Lung (tissue), 12 donors: ENCODE data around the gene KRT16. TPM values are rescaled to one million over a fixed set of nuclear protein-coding genes. Genes with fewer than 3 reads are reported as not detected.
"Not testable (repeated sequence)": the region's sequence is repeated elsewhere in the genome, so short reads cannot be mapped to it uniquely, and the experiment has no call there.

Source experiments
- ATAC-seq: fragments of 200-7000 bp; cut with Tn5 transposase; one replicate; pipeline ENCODE4 v1.9.1; 2020; ENCODE audit warnings: moderate number of reproducible peaks; ENCODE audit not compliant: insufficient read depth, low FRiP score
- DNase-seq, 3 donors: peaks; one replicate each; pipeline ENCODE4 v3.0.0-alpha.2; 2013 to 2017
- H3K27ac ChIP-seq, 2 donors: one replicate each; pipeline ENCODE4 v1.5.1; 2013; ENCODE audit warnings: mild to moderate bottlenecking in 2 of 2, moderate library complexity in 2 of 2, control low read depth in 1 of 2, inconsistent platforms in 1 of 2, low read depth in 1 of 2, low read length in 1 of 2
- H3K27me3 ChIP-seq, 3 donors: one replicate each; pipeline ENCODE4 v1.5.1; 2013; ENCODE audit warnings: low read length in 2 of 3; ENCODE audit not compliant: control insufficient read depth in 3 of 3, insufficient read depth in 3 of 3
- H3K36me3 ChIP-seq, 4 donors: one replicate each; pipeline ENCODE4 v1.5.1; 2013; ENCODE audit warnings: low read length in 4 of 4, mild to moderate bottlenecking in 1 of 4, moderate library complexity in 1 of 4; ENCODE audit not compliant: control insufficient read depth in 4 of 4, insufficient read depth in 4 of 4
- H3K4me1 ChIP-seq, 5 donors: one replicate each; pipeline ENCODE4 v1.5.1; 2013; ENCODE audit warnings: low read length in 5 of 5, mild to moderate bottlenecking in 2 of 5, moderate library complexity in 1 of 5; ENCODE audit not compliant: control insufficient read depth in 5 of 5, insufficient read depth in 5 of 5
- H3K4me3 ChIP-seq: one replicate; pipeline ENCODE4 v1.5.1; 2013; ENCODE audit warnings: mild to moderate bottlenecking, control low read depth, moderate library complexity
- H3K9ac ChIP-seq, 2 donors: one replicate each; pipeline ENCODE4 v1.5.1; 2013; ENCODE audit warnings: low read length in 2 of 2, control low read depth in 1 of 2; ENCODE audit not compliant: insufficient read depth in 1 of 2
- H3K9me3 ChIP-seq, 4 donors: one replicate each; pipeline ENCODE4 v1.5.1; 2013; ENCODE audit warnings: low read length in 3 of 4, mild to moderate bottlenecking in 1 of 4, moderate library complexity in 1 of 4; ENCODE audit not compliant: control insufficient read depth in 4 of 4, insufficient read depth in 3 of 4
- whole genome bisulfite sequencing, 2 donors: extraction: QIAGEN DNeasy Blood & Tissue Kit; methylation state at CpG; one replicate each; pipeline ENCODE4 v1.1.7; 2013; 5-methylcytosine and 5-hydroxymethylcytosine counted together
- polyA plus RNA-seq, 2 donors: library from polyadenylated mRNA; stranded (reverse); fragments of 200-250 nt; gene quantifications; one replicate each; pipeline ENCODE4 v1.2.1, GENCODE V29; 2013
- total RNA-seq, 2 donors: library from RNA; depleted of rRNA in 1 of 2; stranded (reverse); fragments of >200 nt in 1 of 2; gene quantifications; one replicate each; pipeline ENCODE4 v1.2.1, GENCODE V29; 2014 to 2021
- TF ChIP-seq, protein P1 (sequence below): IDR thresholded peaks from 2 replicates; pipeline ENCODE4 v1.5.1; 2012; ENCODE audit warnings: mild to moderate bottlenecking; ENCODE audit errors: control extremely low read depth, extremely low read depth
- donor health status: control.
- donor health status: control.
- donor health status: Bipolar disorder and iron deficiency.
- donor health status: healthy.
- donor health status: DM: yes; HTN: yes; CAD: no.

The KRT16 gene
- total and polyA plus RNA-seq, 4 donors: 0.10 to 0.28 (median 0.18) TPM; not detected in 1

DNA sequence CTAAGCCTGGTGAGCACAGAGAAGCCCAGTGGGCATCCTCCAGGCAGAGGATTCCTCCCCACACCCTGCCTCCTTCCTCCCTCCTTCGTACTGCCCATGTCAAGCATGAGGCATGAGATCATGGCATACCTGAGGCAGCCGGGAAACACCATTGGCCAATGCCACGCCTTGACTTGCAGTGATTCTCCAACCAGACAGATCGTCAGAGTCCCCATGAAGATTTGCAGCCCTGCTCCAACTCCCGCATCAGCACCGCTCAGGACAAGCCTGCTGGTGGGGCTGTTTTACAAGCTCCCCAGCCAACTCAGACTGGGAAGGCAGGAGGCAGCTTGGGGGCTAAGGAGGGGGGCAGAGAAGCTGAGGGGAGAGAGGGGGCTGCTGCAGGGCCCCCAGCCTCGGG is 2.9 kb upstream of the KRT16 start:
- TF ChIP-seq, protein P1, sequence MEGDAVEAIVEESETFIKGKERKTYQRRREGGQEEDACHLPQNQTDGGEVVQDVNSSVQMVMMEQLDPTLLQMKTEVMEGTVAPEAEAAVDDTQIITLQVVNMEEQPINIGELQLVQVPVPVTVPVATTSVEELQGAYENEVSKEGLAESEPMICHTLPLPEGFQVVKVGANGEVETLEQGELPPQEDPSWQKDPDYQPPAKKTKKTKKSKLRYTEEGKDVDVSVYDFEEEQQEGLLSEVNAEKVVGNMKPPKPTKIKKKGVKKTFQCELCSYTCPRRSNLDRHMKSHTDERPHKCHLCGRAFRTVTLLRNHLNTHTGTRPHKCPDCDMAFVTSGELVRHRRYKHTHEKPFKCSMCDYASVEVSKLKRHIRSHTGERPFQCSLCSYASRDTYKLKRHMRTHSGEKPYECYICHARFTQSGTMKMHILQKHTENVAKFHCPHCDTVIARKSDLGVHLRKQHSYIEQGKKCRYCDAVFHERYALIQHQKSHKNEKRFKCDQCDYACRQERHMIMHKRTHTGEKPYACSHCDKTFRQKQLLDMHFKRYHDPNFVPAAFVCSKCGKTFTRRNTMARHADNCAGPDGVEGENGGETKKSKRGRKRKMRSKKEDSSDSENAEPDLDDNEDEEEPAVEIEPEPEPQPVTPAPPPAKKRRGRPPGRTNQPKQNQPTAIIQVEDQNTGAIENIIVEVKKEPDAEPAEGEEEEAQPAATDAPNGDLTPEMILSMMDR: no peak
- Histone ChIP-seq H3K27me3 (peaks cover 0 to 3% (median 0%) of the 10 kb centered on the region in 3 donors), H3K4me3 (no peak overlapping the region), H3K36me3 (no peaks in the 10 kb centered on the region), H3K4me1 (no peaks in the 10 kb centered on the region), H3K27ac (no peak overlapping the region), H3K9ac (no peak overlapping the region), H3K9me3 (no peaks in the 10 kb centered on the region)
- 33 to 45% methylated on average over 6 to 7 of the region's 7 CpGs for WGBS, 2 donors
- peak in 1 of 3 donors; percentile 45 for DNase-seq
- ATAC-seq: no peak

DNA sequence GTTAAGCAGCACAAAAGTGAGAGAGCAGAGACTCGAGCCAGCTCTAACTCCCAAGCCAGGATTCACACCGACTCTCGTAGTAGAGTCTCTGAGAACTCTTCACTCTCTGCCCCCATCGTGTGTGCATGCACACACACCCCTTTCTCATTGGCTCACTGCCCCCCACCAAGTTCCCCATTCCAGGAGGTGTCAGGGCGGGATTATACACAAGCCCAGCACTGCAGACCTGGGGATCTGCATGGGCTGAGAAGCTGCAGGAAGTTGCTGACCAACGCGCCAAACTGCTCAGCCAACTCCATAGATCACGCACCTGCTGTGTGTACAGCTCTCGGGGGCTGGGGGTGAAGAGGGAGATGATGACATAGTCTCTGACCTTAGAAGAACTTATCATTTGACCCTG is 2.2 kb upstream of the KRT16 start:
- WGBS, 2 donors: 28 to 43% methylated on average over 9 of the region's 9 CpGs
- not testable (repeated sequence) for H3K4me3 ChIP-seq, H3K9me3 ChIP-seq, H3K36me3 ChIP-seq, H3K4me1 ChIP-seq, H3K27ac ChIP-seq, H3K9ac ChIP-seq, ATAC-seq, H3K27me3 ChIP-seq
- peak in 1 of 3 donors; percentile 11 for DNase-seq

DNA sequence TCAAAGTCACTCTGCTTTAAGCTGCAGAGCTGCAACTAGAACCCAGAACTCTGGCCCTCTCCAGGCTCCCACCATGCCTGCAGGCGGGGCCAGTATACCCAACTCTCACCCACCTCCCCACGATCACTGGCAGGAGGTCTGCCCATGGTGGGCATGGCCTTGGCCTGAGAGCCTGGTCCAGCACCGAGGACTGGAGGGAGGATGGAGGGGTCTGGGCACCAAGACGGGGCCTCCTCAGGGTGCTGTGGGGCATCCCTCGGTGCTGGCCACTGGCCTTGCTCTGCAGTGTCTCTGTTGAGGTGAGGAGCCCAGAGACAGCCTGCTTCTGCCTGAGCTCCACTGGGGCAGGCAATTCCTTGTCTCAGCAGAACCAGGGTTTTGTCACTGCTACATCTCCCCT is 1.5 kb upstream of the KRT16 start:
- WGBS, 2 donors: 86 to 87% methylated on average over 5 of the region's 5 CpGs
- TF ChIP-seq, protein P1: no peak

DNA sequence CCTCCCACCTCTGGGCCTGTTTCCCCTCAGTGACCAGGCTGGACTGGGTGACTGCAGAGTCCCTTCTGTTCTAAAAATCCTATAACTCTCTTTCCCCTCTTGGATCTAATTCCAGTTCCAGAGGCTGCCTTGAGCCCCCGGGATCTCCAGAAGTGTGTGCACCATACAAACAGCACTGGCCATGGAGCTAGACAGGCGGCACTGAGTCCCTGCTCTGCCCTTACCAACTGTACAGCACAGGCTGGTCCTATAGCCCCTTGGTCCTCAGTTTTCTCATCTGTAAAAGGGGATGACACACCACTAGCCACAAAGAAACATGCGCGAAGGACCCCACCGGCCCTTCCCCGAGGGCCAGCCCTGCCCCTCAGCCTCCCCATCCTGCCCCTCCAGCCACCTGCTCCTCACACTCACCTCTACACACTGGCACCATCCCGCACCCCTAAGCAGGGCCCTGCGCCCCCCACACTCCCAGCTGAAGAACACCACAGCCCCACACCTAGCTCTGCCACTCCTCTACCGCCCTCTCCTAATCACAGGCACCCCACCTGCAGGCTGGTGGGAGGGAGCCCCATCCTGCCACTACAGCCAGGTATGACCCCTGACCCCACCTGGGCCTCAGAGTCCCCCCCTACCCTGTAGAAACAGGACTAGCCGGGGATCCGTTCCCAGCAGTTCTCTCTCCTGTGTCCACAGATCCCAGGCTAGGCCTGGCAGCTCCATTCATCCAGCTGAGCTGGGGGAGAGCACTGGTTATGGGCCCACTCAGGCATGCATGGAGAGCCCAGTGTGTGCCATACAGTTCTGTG is 913 bp upstream of the KRT16 start:
- 80 to 89% methylated on average over 11 of the region's 11 CpGs for WGBS, 2 donors
- no peak for DNase-seq
- Histone ChIP-seq H3K9ac (no peak overlapping the region), H3K36me3 (no peaks in the 10 kb centered on the region), H3K27me3 (peaks cover 0 to 3% (median 0%) of the 10 kb centered on the region in 3 donors), H3K27ac (no peak overlapping the region), H3K9me3 (no peaks in the 10 kb centered on the region), H3K4me1 (no peaks in the 10 kb centered on the region), H3K4me3 (no peak overlapping the region)
- ATAC-seq: no peak
- TF ChIP-seq, protein P1: no peak

More for the DNA sequence above, 1.5 kb upstream of the KRT16 start:
- Histone ChIP-seq H3K4me3 (no peak overlapping the region), H3K9ac (no peak overlapping the region), H3K27me3 (peaks cover 0 to 3% (median 0%) of the 10 kb centered on the region in 3 donors), H3K9me3 (no peaks in the 10 kb centered on the region), H3K4me1 (no peaks in the 10 kb centered on the region), H3K27ac (no peak overlapping the region), H3K36me3 (no peaks in the 10 kb centered on the region)
- DNase-seq (no peak), ATAC-seq (no peak)
